ENCODE data around the gene FDCSP. TPM values are rescaled to one million over a fixed set of nuclear protein-coding genes. Genes with fewer than 3 reads are reported as not detected.
"Not testable (repeated sequence)": the region's sequence is repeated elsewhere in the genome, so short reads cannot be mapped to it uniquely, and the experiment has no call there.

FDCSP gene
- total and polyA plus RNA-seq, 9 donors, result 18.3 TPM; not detected in 8

DNA sequence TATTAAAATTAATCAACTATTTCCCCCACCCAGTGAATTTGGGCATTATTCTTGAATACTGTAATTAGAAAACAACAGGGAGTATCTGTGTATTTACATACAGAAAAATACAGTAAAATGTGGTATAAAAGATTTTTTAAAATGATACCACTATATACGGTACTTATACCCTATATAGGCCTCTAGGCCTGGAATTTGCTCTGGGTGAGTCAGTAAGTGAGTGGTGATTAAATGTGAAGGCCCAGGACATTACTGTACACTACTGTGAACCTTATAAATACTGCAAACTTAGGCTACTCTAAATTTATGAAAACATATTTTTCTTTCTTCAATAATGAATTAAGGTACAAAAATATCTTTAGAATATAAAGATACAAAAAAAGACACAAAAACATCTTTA lies 10.2 kb downstream of the FDCSP start:
- DNase-seq, result no peak
- H3K4me3 ChIP-seq, result no peak overlapping the region
- no peak for TF ChIP-seq POLR2A (IDR thresholded peaks at IDR 0.05)
- TF ChIP-seq, protein P1, sequence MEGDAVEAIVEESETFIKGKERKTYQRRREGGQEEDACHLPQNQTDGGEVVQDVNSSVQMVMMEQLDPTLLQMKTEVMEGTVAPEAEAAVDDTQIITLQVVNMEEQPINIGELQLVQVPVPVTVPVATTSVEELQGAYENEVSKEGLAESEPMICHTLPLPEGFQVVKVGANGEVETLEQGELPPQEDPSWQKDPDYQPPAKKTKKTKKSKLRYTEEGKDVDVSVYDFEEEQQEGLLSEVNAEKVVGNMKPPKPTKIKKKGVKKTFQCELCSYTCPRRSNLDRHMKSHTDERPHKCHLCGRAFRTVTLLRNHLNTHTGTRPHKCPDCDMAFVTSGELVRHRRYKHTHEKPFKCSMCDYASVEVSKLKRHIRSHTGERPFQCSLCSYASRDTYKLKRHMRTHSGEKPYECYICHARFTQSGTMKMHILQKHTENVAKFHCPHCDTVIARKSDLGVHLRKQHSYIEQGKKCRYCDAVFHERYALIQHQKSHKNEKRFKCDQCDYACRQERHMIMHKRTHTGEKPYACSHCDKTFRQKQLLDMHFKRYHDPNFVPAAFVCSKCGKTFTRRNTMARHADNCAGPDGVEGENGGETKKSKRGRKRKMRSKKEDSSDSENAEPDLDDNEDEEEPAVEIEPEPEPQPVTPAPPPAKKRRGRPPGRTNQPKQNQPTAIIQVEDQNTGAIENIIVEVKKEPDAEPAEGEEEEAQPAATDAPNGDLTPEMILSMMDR (IDR thresholded peaks at IDR 0.05), result no peak
- no peak for TF ChIP-seq EP300 (IDR thresholded peaks at IDR 0.05)
- no peaks in the 10 kb centered on the region for H3K4me1 ChIP-seq (ENCODE audit: insufficient read depth)
- intact Hi-C loops (cut with DNase I), result no loop called here
- H3K9me3 ChIP-seq, result no peaks in the 10 kb centered on the region
- whole genome bisulfite sequencing, 3 donors, result 51 to 92% (median 61%) methylated on average over 1 of the region's 1 CpG
- no peaks in the 10 kb centered on the region for H3K36me3 ChIP-seq
- no peak overlapping the region for H3K27ac ChIP-seq
- H3K27me3 ChIP-seq, result no peaks in the 10 kb centered on the region

DNA sequence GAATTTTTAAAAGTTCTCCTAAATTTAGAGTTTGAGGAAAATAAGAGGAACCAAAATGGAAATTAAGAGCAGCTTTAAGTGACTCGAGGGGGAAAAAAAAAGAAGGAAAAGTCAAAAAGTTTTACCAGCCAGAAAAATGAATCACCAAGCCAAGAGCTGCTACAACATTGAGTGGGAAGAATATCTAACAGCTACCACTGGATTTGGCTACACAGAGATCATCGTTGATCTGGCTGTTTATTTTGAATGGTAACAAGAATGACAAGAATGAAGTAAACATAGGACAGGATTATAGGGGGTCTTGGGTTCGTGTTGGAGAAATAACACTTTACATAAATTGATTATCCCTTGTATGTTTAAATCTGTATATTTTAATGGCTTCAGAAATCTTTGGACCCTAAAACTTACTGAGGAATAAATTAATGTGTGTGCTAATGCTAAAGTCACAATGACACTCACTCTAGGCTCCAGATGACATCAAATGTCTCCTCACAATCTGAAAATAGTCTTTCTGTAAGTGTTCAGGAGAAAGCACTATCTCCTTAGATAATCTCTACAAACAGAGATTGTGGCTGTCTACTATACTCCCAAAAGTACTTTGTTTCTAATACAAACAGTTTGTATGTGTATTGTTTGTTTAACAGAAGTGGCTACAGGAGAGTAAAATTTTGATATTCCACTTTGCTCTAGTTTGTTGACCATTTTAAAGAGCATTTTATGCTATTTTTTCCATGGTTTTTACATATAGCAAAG lies 13.4 kb downstream of the FDCSP start:
- Histone ChIP-seq H3K4me1 (ENCODE audit: insufficient read depth) (no peaks in the 10 kb centered on the region), H3K27me3 (no peaks in the 10 kb centered on the region), H3K9me3 (no peaks in the 10 kb centered on the region), H3K36me3 (no peaks in the 10 kb centered on the region), H3K4me3 (no peak overlapping the region), H3K27ac (no peak overlapping the region)
- TF ChIP-seq, protein P1 (IDR thresholded peaks at IDR 0.05), result no peak
- no peak for TF ChIP-seq POLR2A (IDR thresholded peaks at IDR 0.05)
- no peak for TF ChIP-seq EP300 (IDR thresholded peaks at IDR 0.05)
- intact Hi-C loops (cut with DNase I), result no loop called here
- WGBS, 3 donors, result 36 to 51% (median 49%) methylated on average over 3 of the region's 3 CpGs
- no peak for DNase-seq

DNA sequence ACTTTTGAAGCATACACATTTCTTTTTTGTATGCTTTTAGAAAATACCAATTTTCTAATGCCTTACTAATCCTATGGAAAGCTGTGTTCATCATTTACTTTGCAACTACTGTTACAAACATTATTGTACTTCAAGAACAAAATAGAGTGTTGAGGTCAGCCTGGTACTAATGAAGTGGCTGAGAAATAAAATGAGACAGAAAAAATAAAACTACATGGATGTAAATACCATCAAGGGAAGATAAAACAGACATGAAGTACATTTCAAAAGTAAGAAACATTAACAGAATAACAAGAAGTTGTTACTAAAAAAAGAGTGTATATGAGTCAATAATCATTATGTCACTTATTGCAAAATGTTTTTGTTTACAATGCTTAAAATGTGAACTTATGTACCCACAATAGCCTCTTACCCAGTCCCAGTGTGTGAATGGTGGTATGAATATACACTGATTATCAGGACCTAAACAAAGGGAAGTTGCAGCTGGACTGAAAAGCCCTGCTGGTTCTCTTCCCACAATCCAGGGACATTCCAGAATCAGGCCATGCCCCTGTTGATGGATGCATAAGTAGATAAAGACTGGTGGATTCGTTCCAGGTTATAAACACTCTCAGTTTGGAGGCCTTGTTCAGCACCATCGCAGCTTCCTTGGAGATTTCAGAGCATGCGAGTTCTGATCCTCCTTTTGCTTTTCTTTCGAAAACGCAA lies 14.1 kb downstream of the FDCSP start:
- Histone ChIP-seq H3K27me3 (no peaks in the 10 kb centered on the region), H3K27ac (no peak overlapping the region), H3K36me3 (no peaks in the 10 kb centered on the region), H3K9me3 (no peaks in the 10 kb centered on the region), H3K4me1 (ENCODE audit: insufficient read depth) (no peaks in the 10 kb centered on the region), H3K4me3 (no peak overlapping the region)
- DNase-seq, result no peak
- 67 to 73% (median 67%) methylated on average over 5 of the region's 5 CpGs for WGBS, 3 donors
- TF ChIP-seq POLR2A (IDR thresholded peaks at IDR 0.05) (no peak), EP300 (IDR thresholded peaks at IDR 0.05) (no peak)
- TF ChIP-seq, protein P1 (IDR thresholded peaks at IDR 0.05), result no peak
- intact Hi-C loops (cut with DNase I), result no loop called here

DNA sequence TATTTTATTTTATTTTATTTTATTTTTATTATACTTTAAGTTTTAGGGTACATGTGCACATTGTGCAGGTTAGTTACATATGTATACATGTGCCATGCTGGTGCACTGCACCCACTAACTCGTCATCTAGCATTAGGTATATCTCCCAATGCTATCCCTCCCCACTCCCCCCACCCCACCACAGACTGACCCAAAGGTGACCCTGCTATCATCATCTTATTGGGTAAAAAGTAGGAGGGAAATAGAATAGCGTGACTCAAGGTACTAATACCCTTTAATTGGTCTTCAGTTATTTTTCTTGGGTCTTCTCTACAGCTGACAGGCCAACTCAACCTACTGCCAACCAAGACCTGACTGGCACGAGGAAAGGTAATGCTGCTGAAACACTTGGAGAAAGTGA lies 16.4 kb downstream of the FDCSP start, which contains the start of gene CSN3:
CSN3 (plus strand) TSS at position 301 of the 400 bp plus-strand sequence. CDS start 2,223 bp downstream, outside the sequence.
- DNase-seq; H3K27me3 ChIP-seq; H3K4me3 ChIP-seq; intact Hi-C loops (cut with DNase I); H3K27ac ChIP-seq; H3K36me3 ChIP-seq; H3K4me1 ChIP-seq (ENCODE audit: insufficient read depth); H3K9me3 ChIP-seq: not testable (repeated sequence)
- 85 to 92% (median 88%) methylated on average over 3 of the region's 3 CpGs for WGBS, 3 donors

DNA sequence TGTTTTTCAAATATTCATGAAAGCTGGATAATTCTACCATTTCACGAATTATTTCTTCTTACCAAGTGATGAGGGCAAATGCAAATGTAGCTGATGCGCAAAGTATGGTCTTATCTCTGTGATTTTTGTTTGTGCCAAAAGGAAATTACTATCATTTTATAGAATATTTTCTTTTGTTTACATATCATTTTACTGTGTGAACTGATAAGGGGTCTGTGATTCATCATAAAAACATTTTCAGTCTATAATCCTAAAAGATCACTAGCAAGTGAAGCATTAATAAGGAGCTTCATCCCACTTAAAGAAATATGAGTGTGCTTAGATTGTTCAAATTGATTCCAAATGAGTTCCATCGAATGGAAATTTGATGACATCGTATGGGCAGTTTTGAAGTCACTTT lies 17.2 kb downstream of the FDCSP start:
- Histone ChIP-seq H3K4me1 (ENCODE audit: insufficient read depth) (no peaks in the 10 kb centered on the region), H3K27me3 (peaks cover 3% of the 10 kb centered on the region), H3K4me3 (no peak overlapping the region), H3K36me3 (no peaks in the 10 kb centered on the region), H3K27ac (no peak overlapping the region), H3K9me3 (no peaks in the 10 kb centered on the region)
- WGBS, 3 donors, result 68 to 85% (median 71%) methylated on average over 4 of the region's 4 CpGs
- intact Hi-C loops (cut with DNase I), result no loop called here
- TF ChIP-seq, protein P1 (IDR thresholded peaks at IDR 0.05), result no peak
- no peak for TF ChIP-seq POLR2A (IDR thresholded peaks at IDR 0.05)
- no peak for TF ChIP-seq EP300 (IDR thresholded peaks at IDR 0.05)
- no peak for DNase-seq
